Measurements from ENCODE around the gene PLXNA2. TPM values are rescaled to one million over a fixed set of nuclear protein-coding genes. Genes with fewer than 3 reads are reported as not detected.
A peak's percentile ranks its signal among the peaks of the same experiment; 100 is the strongest.

PLXNA2 gene
- total RNA-seq, 1 donor from 2014 or later: 17.7 TPM

- H3K4me1 Mint-ChIP-seq (ENCODE audit: low read depth, unreplicated experiment): peaks cover 32% of the 10 kb centered on the region
These were observed 82.4 kb downstream of the PLXNA2 start for GRCh38 chr1:208161656-208162375.

GRCh38 chr1:208161005-208161404 lies 83.2 kb downstream of the PLXNA2 start:
- H2AFZ ChIP-seq (ENCODE audit: low read depth, low read length): no peak overlapping the region
- H3K4me1 ChIP-seq (ENCODE audit: insufficient read depth, low read length): peaks cover 45% of the 10 kb centered on the region
- H3K9me3 ChIP-seq (ENCODE audit: insufficient read depth, low read depth, low read length): no peaks in the 10 kb centered on the region
- TF ChIP-seq EZH2 (IDR thresholded peaks at IDR 0.05; ENCODE audit: insufficient read depth, low read length): no peak
- TF ChIP-seq, protein P1, sequence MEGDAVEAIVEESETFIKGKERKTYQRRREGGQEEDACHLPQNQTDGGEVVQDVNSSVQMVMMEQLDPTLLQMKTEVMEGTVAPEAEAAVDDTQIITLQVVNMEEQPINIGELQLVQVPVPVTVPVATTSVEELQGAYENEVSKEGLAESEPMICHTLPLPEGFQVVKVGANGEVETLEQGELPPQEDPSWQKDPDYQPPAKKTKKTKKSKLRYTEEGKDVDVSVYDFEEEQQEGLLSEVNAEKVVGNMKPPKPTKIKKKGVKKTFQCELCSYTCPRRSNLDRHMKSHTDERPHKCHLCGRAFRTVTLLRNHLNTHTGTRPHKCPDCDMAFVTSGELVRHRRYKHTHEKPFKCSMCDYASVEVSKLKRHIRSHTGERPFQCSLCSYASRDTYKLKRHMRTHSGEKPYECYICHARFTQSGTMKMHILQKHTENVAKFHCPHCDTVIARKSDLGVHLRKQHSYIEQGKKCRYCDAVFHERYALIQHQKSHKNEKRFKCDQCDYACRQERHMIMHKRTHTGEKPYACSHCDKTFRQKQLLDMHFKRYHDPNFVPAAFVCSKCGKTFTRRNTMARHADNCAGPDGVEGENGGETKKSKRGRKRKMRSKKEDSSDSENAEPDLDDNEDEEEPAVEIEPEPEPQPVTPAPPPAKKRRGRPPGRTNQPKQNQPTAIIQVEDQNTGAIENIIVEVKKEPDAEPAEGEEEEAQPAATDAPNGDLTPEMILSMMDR (IDR thresholded peaks at IDR 0.05; ENCODE audit: insufficient read depth, low read depth, low read length): no peak
- H3K36me3 ChIP-seq (ENCODE audit: insufficient read depth, low read length): no peaks in the 10 kb centered on the region
- peaks cover 33% of the 10 kb centered on the region for H3K27me3 Mint-ChIP-seq (ENCODE audit: low read depth, unreplicated experiment)
- no peak overlapping the region for H3K4me3 Mint-ChIP-seq (ENCODE audit: unreplicated experiment)
- H3K36me3 Mint-ChIP-seq (ENCODE audit: low read depth, unreplicated experiment): peaks cover 5% of the 10 kb centered on the region
- no peak overlapping the region for H3K9ac ChIP-seq (ENCODE audit: low read length)
- H3K79me2 ChIP-seq (ENCODE audit: insufficient read depth, low read length): no peaks in the 10 kb centered on the region
- FAIRE-seq: no peak
- H3K27ac Mint-ChIP-seq (ENCODE audit: unreplicated experiment): no peak overlapping the region
- no peak overlapping the region for H3K4me3 ChIP-seq (ENCODE audit: insufficient read depth, low read depth, low read length)
- peaks cover 29% of the 10 kb centered on the region for H3K4me1 Mint-ChIP-seq (ENCODE audit: low read depth, unreplicated experiment)
- H3K27ac ChIP-seq (ENCODE audit: low read depth, low read length): peak overlapping the region; percentile 18
- H3K9me3 Mint-ChIP-seq (ENCODE audit: unreplicated experiment): no peaks in the 10 kb centered on the region
- no peaks in the 10 kb centered on the region for H3K27me3 ChIP-seq (ENCODE audit: insufficient read depth, low read length)
- H4K20me1 ChIP-seq (ENCODE audit: insufficient read depth, low read length): no peaks in the 10 kb centered on the region
- DNase-seq (ENCODE audit: low read depth): no peak
- peak overlapping the region; percentile 50 for H3K4me2 ChIP-seq (ENCODE audit: low read length)

More at GRCh38 chr1:208161656-208162375, 82.4 kb downstream of the PLXNA2 start:
- Mint-ChIP-seq H3K27me3 (ENCODE audit: low read depth, unreplicated experiment) (peaks cover 38% of the 10 kb centered on the region), H3K27ac (ENCODE audit: unreplicated experiment) (no peak overlapping the region), H3K4me3 (ENCODE audit: unreplicated experiment) (no peak overlapping the region), H3K9me3 (ENCODE audit: unreplicated experiment) (no peaks in the 10 kb centered on the region), H3K36me3 (ENCODE audit: low read depth, unreplicated experiment) (peaks cover 5% of the 10 kb centered on the region)
- H3K4me3 ChIP-seq (ENCODE audit: insufficient read depth, low read depth, low read length): no peak overlapping the region
- no peaks in the 10 kb centered on the region for H3K27me3 ChIP-seq (ENCODE audit: insufficient read depth, low read length)
- no peaks in the 10 kb centered on the region for H3K79me2 ChIP-seq (ENCODE audit: insufficient read depth, low read length)
- no peaks in the 10 kb centered on the region for H4K20me1 ChIP-seq (ENCODE audit: insufficient read depth, low read length)
- H3K4me1 ChIP-seq (ENCODE audit: insufficient read depth, low read length): peaks cover 45% of the 10 kb centered on the region
- DNase-seq (ENCODE audit: low read depth) (peak; percentile 87), FAIRE-seq (no peak)
- no peak overlapping the region for H2AFZ ChIP-seq (ENCODE audit: low read depth, low read length)
- H3K9me3 ChIP-seq (ENCODE audit: insufficient read depth, low read depth, low read length): no peaks in the 10 kb centered on the region
- no peaks in the 10 kb centered on the region for H3K36me3 ChIP-seq (ENCODE audit: insufficient read depth, low read length)
- peak overlapping the region; percentile 36 for H3K9ac ChIP-seq (ENCODE audit: low read length)
- peak overlapping the region; percentile 50 for H3K4me2 ChIP-seq (ENCODE audit: low read length)
- no peak for TF ChIP-seq EZH2 (IDR thresholded peaks at IDR 0.05; ENCODE audit: insufficient read depth, low read length)
- TF ChIP-seq, protein P1 (IDR thresholded peaks at IDR 0.05; ENCODE audit: insufficient read depth, low read depth, low read length): no peak
- peak overlapping the region; percentile 18 for H3K27ac ChIP-seq (ENCODE audit: low read depth, low read length)

DNA sequence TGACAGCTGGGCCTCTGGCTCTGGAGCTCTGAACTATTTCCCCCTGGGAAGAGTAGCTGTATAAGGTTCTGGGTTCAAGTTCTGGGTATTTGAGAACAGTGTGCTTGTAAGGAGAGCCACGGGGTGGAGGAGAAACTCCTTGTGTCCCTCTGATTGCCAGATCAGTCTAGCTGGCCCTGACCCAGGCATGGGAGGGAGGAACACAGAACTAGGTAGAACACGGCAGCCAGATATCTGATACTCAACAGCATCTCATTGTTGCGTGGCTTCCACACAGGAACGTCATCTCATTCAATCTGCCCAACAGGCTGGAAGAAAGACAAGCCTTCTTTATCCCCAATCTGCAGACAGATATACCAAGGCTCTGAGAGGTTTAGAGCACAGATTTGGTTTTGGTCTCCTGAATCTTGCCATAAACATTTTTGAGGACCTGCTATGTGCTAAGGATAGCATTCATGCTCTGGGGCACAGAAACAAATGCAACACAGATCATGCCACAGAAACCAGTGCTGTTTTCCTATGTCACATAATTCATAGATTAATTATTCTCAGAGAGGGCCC lies 83.8 kb downstream of the PLXNA2 start:
- peak overlapping the region; percentile 10 for H3K4me2 ChIP-seq (ENCODE audit: low read length)
- no peaks in the 10 kb centered on the region for H3K36me3 ChIP-seq (ENCODE audit: insufficient read depth, low read length)
- Mint-ChIP-seq H3K27ac (ENCODE audit: unreplicated experiment) (no peak overlapping the region), H3K4me3 (ENCODE audit: unreplicated experiment) (no peak overlapping the region), H3K36me3 (ENCODE audit: low read depth, unreplicated experiment) (peaks cover 5% of the 10 kb centered on the region), H3K27me3 (ENCODE audit: low read depth, unreplicated experiment) (peaks cover 27% of the 10 kb centered on the region), H3K9me3 (ENCODE audit: unreplicated experiment) (no peaks in the 10 kb centered on the region), H3K4me1 (ENCODE audit: low read depth, unreplicated experiment) (peaks cover 29% of the 10 kb centered on the region)
- H3K9me3 ChIP-seq (ENCODE audit: insufficient read depth, low read depth, low read length): no peaks in the 10 kb centered on the region
- H4K20me1 ChIP-seq (ENCODE audit: insufficient read depth, low read length): no peaks in the 10 kb centered on the region
- FAIRE-seq (no peak), DNase-seq (ENCODE audit: low read depth) (peak; percentile 37)
- no peak overlapping the region for H2AFZ ChIP-seq (ENCODE audit: low read depth, low read length)
- no peak overlapping the region for H3K9ac ChIP-seq (ENCODE audit: low read length)
- H3K4me1 ChIP-seq (ENCODE audit: insufficient read depth, low read length): peaks cover 40% of the 10 kb centered on the region
- H3K4me3 ChIP-seq (ENCODE audit: insufficient read depth, low read depth, low read length): no peak overlapping the region
- no peak for TF ChIP-seq EZH2 (IDR thresholded peaks at IDR 0.05; ENCODE audit: insufficient read depth, low read length)
- TF ChIP-seq, protein P1 (IDR thresholded peaks at IDR 0.05; ENCODE audit: insufficient read depth, low read depth, low read length): no peak
- H3K79me2 ChIP-seq (ENCODE audit: insufficient read depth, low read length): no peaks in the 10 kb centered on the region
- H3K27me3 ChIP-seq (ENCODE audit: insufficient read depth, low read length): no peaks in the 10 kb centered on the region
- H3K27ac ChIP-seq (ENCODE audit: low read depth, low read length): no peak overlapping the region

Measured in astrocyte (in vitro differentiated cells and primary cell).